Measurements from ENCODE around the gene UGT3A2. TPM values are rescaled to one million over a fixed set of nuclear protein-coding genes. Genes with fewer than 3 reads are reported as not detected.
A peak's percentile ranks its signal among the peaks of the same experiment; 100 is the strongest.

UGT3A2 gene
- total and polyA plus RNA-seq, 2 experiments from 2014 or later: 17.2 to 27.0 TPM

GRCh38 chr5:36040651-36041536 is 25.8 kb downstream of the UGT3A2 start:
- TF ChIP-seq JUNB (IDR thresholded peaks at IDR 0.05; ENCODE audit: unreplicated experiment): no peak
- no peak for TF ChIP-seq ZNF331 (CRISPR knock-in tag; IDR thresholded peaks at IDR 0.05; ENCODE audit: low read depth)
- TF ChIP-seq EZH2 (IDR thresholded peaks at IDR 0.05; ENCODE audit: low read depth, unreplicated experiment): no peak
- TF ChIP-seq ZNF462 (CRISPR knock-in tag; IDR thresholded peaks at IDR 0.05): no peak
- no peak for TF ChIP-seq NANOG (IDR thresholded peaks at IDR 0.05; ENCODE audit: borderline replicate concordance)
- no peak for TF ChIP-seq STAT1 (IDR thresholded peaks at IDR 0.05; ENCODE audit: unreplicated experiment)
- TF ChIP-seq ETS1 (IDR thresholded peaks at IDR 0.05): no peak
- TF ChIP-seq EZH2phosphoT487 (IDR thresholded peaks at IDR 0.05; ENCODE audit: unreplicated experiment): no peak
- no peak for TF ChIP-seq POLR2AphosphoS5 (IDR thresholded peaks at IDR 0.05; ENCODE audit: low read depth)
- Histone ChIP-seq H3F3A (replicated peaks; ENCODE audit: low read depth) (no peaks in the 10 kb centered on the region), H3K27me3 (ENCODE audit: insufficient read depth) (no peaks in the 10 kb centered on the region), H3K9me2 (ENCODE audit: insufficient read depth) (0 out of 2 replicates have a peak, but pooled peaks cover 4% of the 10 kb centered on the region), H3K79me2 (replicated peaks; ENCODE audit: insufficient read depth) (no peaks in the 10 kb centered on the region), H3K36me3 (ENCODE audit: insufficient read depth) (no peaks in the 10 kb centered on the region), H4K20me1 (replicated peaks; ENCODE audit: insufficient read depth) (no peaks in the 10 kb centered on the region; the same call in 1 of the 2 replicates), H2AFZ (no peak overlapping the region), H3K4me3 (no peak overlapping the region), H3K27ac (ENCODE audit: low read depth) (no peak overlapping the region), H3K4me1 (ENCODE audit: insufficient read depth) (peaks cover 9% of the 10 kb centered on the region), H3K4me2 (peak overlapping the region; percentile 60)
- ATAC-seq (peak; percentile 77), DNase-seq (ENCODE audit: low spot score) (peak; percentile 14)
- Mint-ChIP-seq H3K9me3 (no peaks in the 10 kb centered on the region), H3K36me3 (ENCODE audit: low read depth) (peaks cover 9% of the 10 kb centered on the region; the same call in 2 of the 3 replicates), H3K27ac (no peak overlapping the region; the same call in 1 of the 2 replicates), H3K4me3 (no peak overlapping the region; the same call in 2 of the 3 replicates), H3K27me3 (ENCODE audit: insufficient read depth, low read depth, poor library complexity) (peaks cover 3% of the 10 kb centered on the region), H3K4me1 (peaks cover 13% of the 10 kb centered on the region)
